GM12864 (cell line): Measurements from ENCODE around the gene SH2D3C.
A peak's percentile ranks its signal among the peaks of the same experiment; 100 is the strongest.

Experiments used
- DNase-seq: peaks from one replicate; pipeline ENCODE4 v3.0.0-alpha.2; 2011; ENCODE audit warnings: low read depth
- H3K4me3 ChIP-seq: 2 replicates; pipeline ENCODE4 v1.5.1; 2011; ENCODE audit warnings: mild to moderate bottlenecking, low read depth, low read length, control low read depth
- CTCF ChIP-seq: IDR thresholded peaks from 2 replicates; pipeline ENCODE4 v1.5.1; 2011; ENCODE audit warnings: low read depth, mild to moderate bottlenecking, moderate library complexity, low read length, control low read depth, inconsistent platforms; ENCODE audit errors: missing control alignments

SH2D3C gene

GRCh38 chr9:127703289-127703946, 75.0 kb downstream of the SH2D3C start:
- no peak for TF ChIP-seq CTCF
- no peak overlapping the region for H3K4me3 ChIP-seq
- DNase-seq, result no peak

GRCh38 chr9:127700594-127701255, 77.7 kb downstream of the SH2D3C start:
- TF ChIP-seq CTCF, result no peak
- DNase-seq, result no peak
- no peak overlapping the region for H3K4me3 ChIP-seq

GRCh38 chr9:127700140-127700539, 78.3 kb downstream of the SH2D3C start:
- TF ChIP-seq CTCF, result no peak
- H3K4me3 ChIP-seq, result no peak overlapping the region
- no peak for DNase-seq

GRCh38 chr9:127698985-127699670, 79.3 kb downstream of the SH2D3C start:
- DNase-seq, result peak; percentile 84
- H3K4me3 ChIP-seq, result peak overlapping the region; percentile 39
- TF ChIP-seq CTCF, result no peak

- DNase-seq, result no peak
- no peak for TF ChIP-seq CTCF
- no peak overlapping the region for H3K4me3 ChIP-seq
These were observed 80.1 kb downstream of the SH2D3C start for GRCh38 chr9:127698386-127698785.

GRCh38 chr9:127697575-127697974, 80.9 kb downstream of the SH2D3C start:
- no peak overlapping the region for H3K4me3 ChIP-seq
- DNase-seq, result no peak
- no peak for TF ChIP-seq CTCF
